GM21737 (cell line): ENCODE data around the gene HRH1.

Experiments
- ATAC-seq: cut with Tn5 transposase; IDR thresholded peaks from one replicate; pipeline ENCODE4 v1.9.1; 2021; ENCODE audit warnings: mild to moderate bottlenecking, moderate library complexity; ENCODE audit not compliant: unreplicated experiment

The HRH1 gene

DNA sequence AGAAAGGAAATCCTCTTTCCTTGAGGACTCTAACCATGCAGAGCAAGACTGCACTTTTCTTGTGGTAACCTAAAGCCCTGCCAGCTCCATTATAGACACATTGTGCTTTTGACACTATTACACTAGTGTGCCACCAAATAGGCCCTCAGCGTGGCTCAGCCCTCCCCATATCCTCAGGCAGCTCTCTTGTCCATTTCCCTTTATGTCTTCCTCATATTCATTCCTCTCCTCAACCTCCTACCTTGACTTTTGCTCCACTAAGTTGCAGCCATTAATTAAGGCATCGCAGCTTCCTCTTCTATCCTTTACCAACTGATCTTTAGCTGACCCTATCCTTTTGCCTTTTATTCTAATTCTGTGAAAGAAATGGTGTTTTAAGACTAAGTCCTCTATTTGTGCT is 121.6 kb downstream of the HRH1 start:
- no peak for ATAC-seq

GRCh38 chr3:11276901-11277300 is 122.6 kb downstream of the HRH1 start:
- no peak for ATAC-seq

DNA sequence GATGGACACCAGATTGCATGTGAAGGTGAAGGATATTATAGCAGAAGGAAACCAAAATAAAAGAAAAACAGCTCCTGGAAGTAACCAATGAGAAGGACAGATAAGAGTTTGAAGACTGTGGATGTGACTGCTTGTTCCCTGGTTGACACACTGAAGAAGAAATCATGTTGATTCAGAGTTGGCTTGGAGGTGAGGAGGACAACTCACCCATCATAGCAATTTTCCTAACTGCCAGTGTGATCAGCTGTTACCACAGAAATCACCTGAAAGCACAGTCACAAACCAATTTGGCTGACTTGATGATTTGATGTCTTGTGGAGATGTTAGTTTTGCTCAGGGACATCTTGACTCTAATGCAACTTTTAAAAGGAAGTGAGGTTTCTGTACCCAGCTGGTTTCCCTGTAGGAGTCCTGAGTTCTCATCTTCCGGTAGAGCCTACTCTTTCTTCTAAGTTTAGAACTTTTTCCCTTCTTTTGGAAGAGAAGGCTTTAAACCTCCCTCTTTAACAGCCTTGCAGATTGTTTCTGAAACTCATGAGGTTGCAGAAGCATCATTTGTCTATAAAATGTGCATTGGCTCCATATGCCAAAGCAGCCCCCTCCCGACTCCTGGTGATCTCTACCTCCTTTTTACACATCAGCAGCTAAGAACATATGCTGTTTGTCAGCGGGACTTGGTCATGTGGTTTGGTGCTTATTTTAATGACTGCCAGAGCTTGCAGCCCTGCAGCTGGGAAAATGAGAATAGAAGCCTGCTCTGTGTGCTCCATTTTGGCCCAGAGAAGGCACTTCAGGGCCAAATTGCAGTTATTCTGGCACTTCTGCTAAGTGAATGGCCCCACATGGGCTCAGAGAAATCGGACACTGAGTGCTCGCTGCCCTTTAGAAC is 128.2 kb downstream of the HRH1 start:
- ATAC-seq = no peak

- ATAC-seq = no peak
These were observed 128.8 kb downstream of the HRH1 start for GRCh38 chr3:11283139-11283475.

GRCh38 chr3:11284011-11284410 is 129.7 kb downstream of the HRH1 start:
- ATAC-seq = no peak

GRCh38 chr3:11285471-11285870 is 131.2 kb downstream of the HRH1 start:
- no peak for ATAC-seq

DNA sequence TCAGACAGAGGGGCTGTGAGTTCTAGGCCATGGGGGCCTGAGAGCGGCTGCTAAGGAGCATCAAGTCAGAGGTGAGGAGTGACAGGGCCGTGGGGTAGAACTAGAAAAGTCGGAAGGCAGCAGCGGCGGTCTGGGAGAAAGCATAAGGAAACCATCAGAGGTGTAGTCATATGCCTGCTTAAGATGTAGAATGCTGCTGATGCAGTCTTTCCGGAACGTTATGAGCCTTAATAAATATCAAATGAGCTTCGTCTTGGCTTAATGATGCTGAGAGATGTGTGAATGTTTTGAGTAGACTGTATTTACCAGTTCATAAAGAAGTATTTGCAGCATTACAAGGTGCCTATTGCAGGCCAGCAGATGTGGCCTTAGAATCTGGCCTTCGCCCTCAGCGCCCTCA is 133.1 kb downstream of the HRH1 start:
- ATAC-seq = no peak

GRCh38 chr3:11288021-11288491 is 133.8 kb downstream of the HRH1 start:
- no peak for ATAC-seq

- peak; percentile 59 for ATAC-seq
These were observed 134.7 kb downstream of the HRH1 start for GRCh38 chr3:11288786-11289637.

DNA sequence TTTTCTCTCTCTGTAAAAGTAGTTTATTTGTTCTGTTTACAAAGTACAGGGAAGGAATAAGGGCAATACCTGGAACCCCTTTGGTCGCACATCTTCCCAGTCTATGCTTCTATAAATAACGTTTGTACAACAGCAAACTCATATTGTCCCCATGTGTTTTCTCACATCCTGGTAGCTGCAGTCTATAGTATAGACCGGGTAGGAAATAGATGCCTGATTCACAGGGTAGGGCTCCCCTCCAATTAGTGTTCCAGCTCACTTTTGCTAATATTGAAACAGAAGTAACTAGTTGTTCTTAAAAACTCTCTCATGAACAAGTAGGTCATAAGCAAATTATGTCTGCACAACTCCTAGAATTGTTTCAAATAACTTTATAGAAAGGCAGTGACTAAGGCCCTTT is 135.6 kb downstream of the HRH1 start:
- no peak for ATAC-seq

GRCh38 chr3:11290743-11291680 is 136.7 kb downstream of the HRH1 start:
- ATAC-seq = no peak

DNA sequence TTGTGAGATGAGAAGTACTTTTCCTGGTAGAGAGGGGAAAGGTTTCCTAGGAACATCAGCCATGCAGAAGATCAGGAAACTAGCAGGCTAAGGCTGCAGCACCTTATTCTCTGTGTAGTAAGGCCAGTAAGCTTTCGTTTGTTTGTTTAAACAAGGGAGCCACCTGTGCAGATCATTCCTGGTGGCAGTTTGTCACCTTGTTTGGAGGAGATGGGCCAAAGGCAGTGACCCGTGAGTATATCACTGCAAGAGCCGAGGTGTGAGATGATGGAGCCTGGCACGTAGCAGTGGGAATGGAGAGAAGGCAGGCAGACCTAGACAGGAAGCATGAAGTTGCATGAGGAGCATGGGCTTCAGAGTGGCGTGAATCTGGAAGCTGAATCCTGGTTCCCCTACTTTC is 137.5 kb downstream of the HRH1 start:
- no peak for ATAC-seq

- ATAC-seq = no peak
These were observed 142.8 kb downstream of the HRH1 start for GRCh38 chr3:11297126-11297525.

DNA sequence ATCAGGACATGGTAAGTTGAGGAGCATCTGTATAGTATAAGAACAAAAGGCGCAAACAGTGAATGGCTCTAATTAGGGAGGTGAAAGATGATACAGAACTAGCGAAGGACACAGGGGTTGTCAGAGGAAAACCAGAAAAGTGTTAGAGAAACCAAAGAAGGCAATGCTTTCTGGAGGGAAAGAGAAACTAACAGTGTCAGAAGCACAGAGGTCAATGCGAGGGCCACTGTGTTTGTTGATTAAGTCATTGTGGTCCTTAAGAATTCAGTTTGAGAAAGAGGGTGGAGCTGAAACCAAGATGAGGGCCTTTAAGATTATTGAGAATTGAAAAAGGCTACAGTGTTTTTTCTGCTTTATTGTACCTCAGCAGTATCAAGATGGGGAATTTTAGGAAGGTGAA is 146.7 kb downstream of the HRH1 start:
- ATAC-seq = peak; percentile 85

DNA sequence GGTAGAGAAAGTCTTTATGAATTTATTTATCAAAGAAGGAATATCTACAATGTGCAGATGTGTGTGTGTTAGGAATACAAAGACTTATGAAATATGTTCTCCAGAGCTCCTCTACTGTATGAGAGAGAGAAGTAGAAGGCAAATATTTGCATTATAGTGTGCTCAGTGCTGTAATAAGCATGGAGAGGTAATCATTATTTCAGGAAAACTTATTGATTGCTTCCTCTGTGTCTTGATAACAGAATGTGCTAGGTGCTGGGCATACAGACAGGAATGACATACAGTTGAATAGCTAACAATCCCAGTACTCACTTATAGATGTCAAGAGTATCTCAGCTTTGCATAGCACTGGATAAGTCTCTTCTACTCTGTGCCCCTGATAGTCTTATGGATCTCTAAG is 148.2 kb downstream of the HRH1 start:
- no peak for ATAC-seq

GRCh38 chr3:11304175-11304574 is 149.9 kb downstream of the HRH1 start:
- ATAC-seq = no peak

DNA sequence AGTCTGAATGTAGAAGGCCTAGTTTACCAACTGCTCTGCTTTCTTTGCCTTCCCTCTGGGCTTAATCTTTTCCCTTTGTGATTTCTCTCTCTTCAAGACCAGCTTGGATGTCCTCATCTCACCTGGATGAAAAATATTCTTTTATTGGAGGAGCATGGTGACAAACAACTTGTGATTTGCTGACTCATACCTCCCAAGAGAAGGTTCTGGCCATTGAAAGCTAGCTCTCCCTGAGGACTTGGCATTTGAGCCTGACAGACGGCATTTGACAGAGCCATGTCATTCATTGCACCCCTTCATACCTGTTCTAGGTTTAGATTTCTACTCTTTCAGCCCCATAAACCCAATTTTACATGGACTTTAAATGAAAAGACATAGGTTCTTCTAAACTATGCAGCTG is 151.2 kb downstream of the HRH1 start:
- no peak for ATAC-seq

- ATAC-seq = no peak
These were observed 152.7 kb downstream of the HRH1 start for GRCh38 chr3:11306817-11307589.

DNA sequence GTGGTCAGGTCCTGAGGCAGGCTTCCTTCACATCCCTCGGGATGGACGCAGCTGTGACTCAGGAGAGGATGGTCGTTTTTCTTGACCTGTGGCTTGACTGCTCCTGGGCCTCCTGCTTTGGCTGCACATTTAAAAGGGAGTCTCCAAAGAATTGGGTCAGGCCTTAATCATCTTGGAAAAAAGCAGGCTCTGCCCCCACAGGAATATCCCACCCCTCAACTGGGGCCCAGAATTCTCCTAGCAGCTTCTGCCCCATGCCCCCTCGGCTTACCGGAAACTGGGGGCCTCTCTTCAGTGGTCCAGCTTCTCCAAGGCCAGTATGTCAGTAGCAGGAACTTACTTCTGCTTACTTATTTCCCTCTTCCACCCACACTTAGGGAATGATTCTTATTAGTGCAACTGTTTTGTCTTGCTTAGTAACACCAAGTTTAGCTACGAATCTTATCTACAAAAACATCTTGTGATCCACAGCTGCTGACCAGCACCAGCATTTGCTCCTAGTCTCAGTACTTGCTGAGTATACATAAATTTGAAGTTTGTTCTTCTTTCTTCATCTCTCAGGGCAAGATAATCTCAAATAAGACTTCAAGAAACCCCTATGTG is 153.6 kb downstream of the HRH1 start:
- ATAC-seq = no peak

GRCh38 chr3:11310258-11310657 is 156.0 kb downstream of the HRH1 start:
- no peak for ATAC-seq
